ENCODE results near the gene CAP1.
A peak's percentile ranks its signal among the peaks of the same experiment; 100 is the strongest.
"Not testable (repeated sequence)": the region's sequence is repeated elsewhere in the genome, so short reads cannot be mapped to it uniquely, and the experiment has no call there.

CAP1 gene, protein sequence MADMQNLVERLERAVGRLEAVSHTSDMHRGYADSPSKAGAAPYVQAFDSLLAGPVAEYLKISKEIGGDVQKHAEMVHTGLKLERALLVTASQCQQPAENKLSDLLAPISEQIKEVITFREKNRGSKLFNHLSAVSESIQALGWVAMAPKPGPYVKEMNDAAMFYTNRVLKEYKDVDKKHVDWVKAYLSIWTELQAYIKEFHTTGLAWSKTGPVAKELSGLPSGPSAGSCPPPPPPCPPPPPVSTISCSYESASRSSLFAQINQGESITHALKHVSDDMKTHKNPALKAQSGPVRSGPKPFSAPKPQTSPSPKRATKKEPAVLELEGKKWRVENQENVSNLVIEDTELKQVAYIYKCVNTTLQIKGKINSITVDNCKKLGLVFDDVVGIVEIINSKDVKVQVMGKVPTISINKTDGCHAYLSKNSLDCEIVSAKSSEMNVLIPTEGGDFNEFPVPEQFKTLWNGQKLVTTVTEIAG

GRCh38 chr1:40040511-40041465 lies at the start of gene CAP1:
CAP1 (plus strand) TSS chr1:40040729; CDS start chr1:40059347, 18,618 bp downstream.
- DNase-seq (ENCODE audit: low spot score in 2 of 2) (peak; percentile 99 to 100), ATAC-seq (replicated peaks; ENCODE audit: extremely low read depth, poor library complexity, severe bottlenecking) (peak; percentile 89)
- no peaks in the 10 kb centered on the region for H3K27me3 Mint-ChIP-seq
- H3K9me3 Mint-ChIP-seq, result no peaks in the 10 kb centered on the region
- H3K36me3 Mint-ChIP-seq (ENCODE audit: insufficient read depth), result peaks cover 35% of the 10 kb centered on the region
- H3K27ac Mint-ChIP-seq (ENCODE audit: low read depth), result peak within 1 kb of the TSS; percentile 96
- peaks cover 80% of the 10 kb centered on the region for H3K4me1 Mint-ChIP-seq
- H3K4me3 Mint-ChIP-seq, result peak within 1 kb of the TSS; percentile 76

DNA sequence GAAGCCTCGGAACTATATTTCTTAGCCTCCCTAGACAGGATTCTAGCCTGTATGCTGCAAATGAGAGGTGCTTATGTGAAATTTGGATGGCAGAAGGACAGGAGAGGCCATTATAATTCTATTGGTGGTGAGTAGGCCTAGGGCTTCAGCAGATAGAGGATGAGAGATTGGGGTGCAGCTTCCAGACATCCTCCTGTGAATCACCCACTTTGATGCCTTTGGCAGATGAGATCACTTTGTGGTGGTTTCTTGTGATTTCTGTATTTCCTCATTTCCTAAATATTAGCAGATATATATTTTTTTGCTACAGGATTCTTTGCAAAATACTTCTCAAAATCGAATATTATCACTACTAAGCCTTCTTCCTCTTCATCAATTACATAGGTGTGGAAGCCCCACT lies 48.3 kb upstream of the CAP1 start:
- no peaks in the 10 kb centered on the region for H3K27me3 Mint-ChIP-seq
- ATAC-seq (replicated peaks; ENCODE audit: extremely low read depth, poor library complexity, severe bottlenecking), result no peak
- H3K27ac Mint-ChIP-seq (ENCODE audit: low read depth), result no peak overlapping the region
- DNase-seq (ENCODE audit: low spot score in 2 of 2), result no peak
- peaks cover 2% of the 10 kb centered on the region for H3K36me3 Mint-ChIP-seq (ENCODE audit: insufficient read depth)
- H3K9me3 Mint-ChIP-seq, result no peaks in the 10 kb centered on the region
- H3K4me1 Mint-ChIP-seq, result peaks cover 18% of the 10 kb centered on the region
- no peak overlapping the region for H3K4me3 Mint-ChIP-seq

DNA sequence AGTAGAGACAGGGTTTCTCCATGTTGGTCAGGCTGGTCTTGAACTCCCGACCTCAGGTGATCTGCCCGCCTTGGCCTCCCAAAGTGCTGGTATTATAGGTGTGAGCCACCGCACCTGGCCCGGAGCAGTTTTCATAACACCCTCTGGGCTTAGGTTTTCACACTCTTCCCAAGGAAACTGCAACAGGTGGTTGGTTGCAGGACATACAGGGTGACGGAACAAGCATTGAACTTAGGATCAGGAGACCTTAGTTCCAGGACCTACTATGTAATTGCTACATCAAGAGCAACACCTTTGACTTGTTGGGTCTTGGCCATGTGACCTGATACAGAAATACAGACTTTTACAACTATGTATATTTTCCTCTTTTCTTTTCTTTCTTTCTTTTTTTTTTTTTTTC lies 47.6 kb upstream of the CAP1 start:
- H3K4me3 Mint-ChIP-seq, result no peak overlapping the region
- no peak overlapping the region for H3K27ac Mint-ChIP-seq (ENCODE audit: low read depth)
- peaks cover 2% of the 10 kb centered on the region for H3K36me3 Mint-ChIP-seq (ENCODE audit: insufficient read depth)
- DNase-seq (ENCODE audit: low spot score in 2 of 2) (no peak), ATAC-seq (replicated peaks; ENCODE audit: extremely low read depth, poor library complexity, severe bottlenecking) (no peak)
- H3K9me3 Mint-ChIP-seq, result no peaks in the 10 kb centered on the region
- H3K4me1 Mint-ChIP-seq, result peaks cover 18% of the 10 kb centered on the region
- H3K27me3 Mint-ChIP-seq, result no peaks in the 10 kb centered on the region

GRCh38 chr1:39995973-39996393 lies 44.5 kb upstream of the CAP1 start:
- Mint-ChIP-seq H3K36me3 (ENCODE audit: insufficient read depth) (peaks cover 2% of the 10 kb centered on the region), H3K27ac (ENCODE audit: low read depth) (no peak overlapping the region), H3K27me3 (no peaks in the 10 kb centered on the region), H3K4me1 (peaks cover 18% of the 10 kb centered on the region), H3K4me3 (peak overlapping the region; percentile 36), H3K9me3 (no peaks in the 10 kb centered on the region)
- peak; percentile 99 for ATAC-seq (replicated peaks; ENCODE audit: extremely low read depth, poor library complexity, severe bottlenecking)
- peak in 1 of 2 donors; percentile 21 for DNase-seq (ENCODE audit: low spot score in 2 of 2)

DNA sequence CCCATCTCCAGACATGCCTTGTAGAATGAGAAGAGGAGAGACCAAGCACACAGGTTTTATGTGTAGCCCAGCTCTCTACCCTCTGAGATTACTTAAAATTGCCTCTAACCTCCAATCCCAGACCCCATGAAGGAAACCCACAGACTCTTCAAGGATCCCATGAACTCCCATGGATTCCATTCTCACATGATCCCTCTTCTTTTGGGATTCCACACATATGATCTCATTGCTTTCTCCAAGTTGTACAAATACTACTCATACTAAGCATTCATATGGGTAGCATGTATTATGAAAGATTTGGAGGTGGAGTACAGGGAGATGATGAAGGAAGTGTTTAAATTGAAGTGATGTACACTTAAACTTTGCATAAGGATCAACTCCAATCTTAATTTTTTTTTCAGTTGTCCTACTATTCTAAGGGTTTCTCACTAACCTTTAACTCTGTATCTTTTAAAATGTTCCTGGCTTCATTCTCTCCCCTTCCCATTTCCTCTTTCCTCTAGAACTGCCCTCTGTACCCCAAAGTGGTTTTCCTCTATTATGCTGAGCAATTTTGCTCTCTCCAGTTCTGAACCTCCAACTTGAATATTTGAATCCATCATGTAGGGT lies 44.0 kb upstream of the CAP1 start:
- Mint-ChIP-seq H3K4me3 (no peak overlapping the region), H3K36me3 (ENCODE audit: insufficient read depth) (peaks cover 2% of the 10 kb centered on the region), H3K9me3 (no peaks in the 10 kb centered on the region), H3K27ac (ENCODE audit: low read depth) (no peak overlapping the region), H3K27me3 (no peaks in the 10 kb centered on the region), H3K4me1 (peaks cover 18% of the 10 kb centered on the region)
- ATAC-seq (replicated peaks; ENCODE audit: extremely low read depth, poor library complexity, severe bottlenecking) (no peak), DNase-seq (ENCODE audit: low spot score in 2 of 2) (no peak)

DNA sequence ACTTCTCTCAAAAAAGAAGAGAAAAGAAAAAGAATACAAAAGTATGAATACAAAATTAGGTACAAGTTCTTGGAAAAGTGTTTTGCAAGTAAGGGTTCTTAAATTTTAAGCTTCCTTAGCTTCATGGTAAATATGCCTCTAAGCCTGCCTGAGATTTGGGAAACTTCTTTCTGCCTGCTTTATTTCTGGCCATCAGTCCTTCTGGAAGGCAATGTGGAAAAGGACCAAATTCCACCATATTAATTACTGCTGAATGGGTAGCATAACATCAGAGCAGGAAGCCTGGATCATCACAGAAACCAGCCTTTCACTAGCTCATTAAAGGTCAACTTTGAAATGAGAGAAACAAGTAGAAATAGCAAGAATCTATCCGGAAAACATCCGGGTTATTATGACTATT lies 39.1 kb upstream of the CAP1 start:
- peaks cover 3% of the 10 kb centered on the region for H3K4me1 Mint-ChIP-seq
- no peaks in the 10 kb centered on the region for H3K36me3 Mint-ChIP-seq (ENCODE audit: insufficient read depth)
- H3K9me3 Mint-ChIP-seq, result no peaks in the 10 kb centered on the region
- H3K4me3 Mint-ChIP-seq, result no peak overlapping the region
- H3K27me3 Mint-ChIP-seq, result no peaks in the 10 kb centered on the region
- H3K27ac Mint-ChIP-seq (ENCODE audit: low read depth), result no peak overlapping the region
- ATAC-seq (replicated peaks; ENCODE audit: extremely low read depth, poor library complexity, severe bottlenecking) (no peak), DNase-seq (ENCODE audit: low spot score in 2 of 2) (no peak)

- Mint-ChIP-seq H3K4me1 (no peaks in the 10 kb centered on the region), H3K27me3 (no peaks in the 10 kb centered on the region), H3K27ac (ENCODE audit: low read depth) (peak overlapping the region; percentile 21), H3K36me3 (ENCODE audit: insufficient read depth) (no peaks in the 10 kb centered on the region), H3K9me3 (no peaks in the 10 kb centered on the region), H3K4me3 (no peak overlapping the region)
- no peak for DNase-seq (ENCODE audit: low spot score in 2 of 2)
- ATAC-seq (replicated peaks; ENCODE audit: extremely low read depth, poor library complexity, severe bottlenecking), result no peak
Measured at GRCh38 chr1:40003156-40004093, 37.1 kb upstream of the CAP1 start.

GRCh38 chr1:40004857-40005256 lies 35.7 kb upstream of the CAP1 start:
- ATAC-seq (replicated peaks; ENCODE audit: extremely low read depth, poor library complexity, severe bottlenecking), result no peak
- no peaks in the 10 kb centered on the region for H3K4me1 Mint-ChIP-seq

GRCh38 chr1:40007481-40008034 lies 33.0 kb upstream of the CAP1 start:
- not testable (repeated sequence) for H3K27me3 Mint-ChIP-seq; H3K4me3 Mint-ChIP-seq; H3K9me3 Mint-ChIP-seq; H3K27ac Mint-ChIP-seq (ENCODE audit: low read depth); H3K4me1 Mint-ChIP-seq; DNase-seq (ENCODE audit: low spot score in 2 of 2); ATAC-seq (replicated peaks; ENCODE audit: extremely low read depth, poor library complexity, severe bottlenecking); H3K36me3 Mint-ChIP-seq (ENCODE audit: insufficient read depth)

More at GRCh38 chr1:40004857-40005256, 35.7 kb upstream of the CAP1 start:
- H3K36me3 Mint-ChIP-seq (ENCODE audit: insufficient read depth), result no peaks in the 10 kb centered on the region
- DNase-seq (ENCODE audit: low spot score in 2 of 2), result no peak
- H3K9me3 Mint-ChIP-seq, result no peaks in the 10 kb centered on the region
- H3K4me3 Mint-ChIP-seq, result no peak overlapping the region
- H3K27me3 Mint-ChIP-seq, result no peaks in the 10 kb centered on the region
- H3K27ac Mint-ChIP-seq (ENCODE audit: low read depth), result no peak overlapping the region

DNA sequence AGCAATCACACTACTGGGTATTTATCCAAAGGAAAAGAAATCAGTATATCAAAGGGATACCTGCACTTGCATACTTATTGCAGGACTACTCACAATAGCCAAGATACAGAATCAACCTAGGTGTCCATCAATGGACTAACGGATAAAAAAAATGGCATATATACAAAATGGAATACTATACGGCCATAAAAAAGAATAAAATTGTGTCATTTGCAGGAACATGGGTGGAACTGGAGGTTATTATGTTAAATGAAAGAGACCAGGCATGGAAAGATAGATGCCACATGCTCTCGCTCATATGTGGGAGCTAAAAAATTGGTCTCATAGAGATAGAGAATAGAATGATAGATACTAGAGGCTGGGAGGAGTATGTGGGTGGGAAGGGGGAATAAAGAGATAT lies 29.3 kb upstream of the CAP1 start:
- Mint-ChIP-seq H3K27ac (ENCODE audit: low read depth) (no peak overlapping the region), H3K4me3 (no peak overlapping the region), H3K27me3 (no peaks in the 10 kb centered on the region), H3K4me1 (peaks cover 5% of the 10 kb centered on the region), H3K36me3 (ENCODE audit: insufficient read depth) (peaks cover 1% of the 10 kb centered on the region), H3K9me3 (no peaks in the 10 kb centered on the region)
- DNase-seq (ENCODE audit: low spot score in 2 of 2) (no peak), ATAC-seq (replicated peaks; ENCODE audit: extremely low read depth, poor library complexity, severe bottlenecking) (no peak)

DNA sequence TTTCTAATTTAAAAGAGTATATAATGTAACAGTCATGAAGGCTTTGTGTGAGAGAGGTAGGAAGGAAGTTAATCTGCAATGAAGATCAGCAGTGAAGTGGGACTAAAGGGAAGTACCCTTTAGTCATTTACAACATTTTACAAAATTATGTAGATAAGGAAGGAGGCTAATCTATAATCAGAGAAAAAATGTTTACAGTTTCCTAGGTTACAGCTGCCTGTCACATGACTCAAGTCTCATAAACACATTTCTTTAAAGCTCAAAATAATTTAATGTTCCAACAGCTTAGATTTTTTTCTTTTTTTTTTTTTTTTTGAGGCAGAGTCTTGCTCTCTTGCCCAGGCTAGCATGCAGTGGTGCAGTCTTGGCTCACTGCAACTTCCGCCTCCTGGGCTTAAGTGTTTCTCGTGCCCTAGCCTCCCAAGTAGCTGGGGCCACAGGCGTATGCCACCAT lies 26.2 kb upstream of the CAP1 start:
- H3K4me3 Mint-ChIP-seq, result no peak overlapping the region
- peaks cover 5% of the 10 kb centered on the region for H3K4me1 Mint-ChIP-seq
- no peak for DNase-seq (ENCODE audit: low spot score in 2 of 2)
- ATAC-seq (replicated peaks; ENCODE audit: extremely low read depth, poor library complexity, severe bottlenecking), result peak; percentile 75
- no peak overlapping the region for H3K27ac Mint-ChIP-seq (ENCODE audit: low read depth)
- H3K27me3 Mint-ChIP-seq, result no peaks in the 10 kb centered on the region
- peaks cover 1% of the 10 kb centered on the region for H3K36me3 Mint-ChIP-seq (ENCODE audit: insufficient read depth)
- no peaks in the 10 kb centered on the region for H3K9me3 Mint-ChIP-seq
